Midbrain (tissue), 1 donor: ENCODE measurements around the gene APOO.

Source experiments
- DNase-seq: peaks from one replicate; lab custom pipeline; 2025; lab: John Stamatoyannopoulos, UW

APOO gene

GRCh38 chrX:23784470-23785331 lies 123.0 kb downstream of the APOO start:
- DNase-seq: no peak

- no peak for DNase-seq
Measured at GRCh38 chrX:23783589-23784469, 123.9 kb downstream of the APOO start.
